Medulla oblongata (tissue), 1 donor: ENCODE measurements around the gene FNDC3B.

Source experiments
- DNase-seq: peaks from one replicate; pipeline ENCODE4 v3.0.0-alpha.2; 2015; ENCODE audit errors: extremely low spot score

The FNDC3B gene

GRCh38 chr3:172054115-172054764 lies 14.9 kb downstream of the FNDC3B start:
- DNase-seq, result no peak

DNA sequence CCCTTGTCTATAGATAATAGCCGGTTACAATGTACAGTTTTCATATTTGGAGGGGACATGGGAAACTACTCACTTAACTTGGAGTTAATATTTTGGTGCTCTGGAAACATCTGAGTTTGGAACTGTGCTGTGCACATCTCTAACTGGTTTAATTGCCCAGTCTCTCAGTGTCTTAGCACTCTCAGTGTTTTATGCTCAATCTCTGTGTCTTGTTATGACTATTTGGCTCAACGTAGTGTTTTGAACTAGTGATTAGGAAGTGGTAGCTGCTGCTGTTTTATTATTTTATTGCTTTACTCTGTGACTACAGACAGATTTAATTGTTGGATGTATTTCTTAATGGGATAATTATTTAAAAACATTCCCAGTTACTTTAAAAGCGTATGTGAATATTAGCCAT lies 17.0 kb downstream of the FNDC3B start:
- no peak for DNase-seq

GRCh38 chr3:172057059-172057458 lies 17.7 kb downstream of the FNDC3B start:
- DNase-seq, result no peak

DNA sequence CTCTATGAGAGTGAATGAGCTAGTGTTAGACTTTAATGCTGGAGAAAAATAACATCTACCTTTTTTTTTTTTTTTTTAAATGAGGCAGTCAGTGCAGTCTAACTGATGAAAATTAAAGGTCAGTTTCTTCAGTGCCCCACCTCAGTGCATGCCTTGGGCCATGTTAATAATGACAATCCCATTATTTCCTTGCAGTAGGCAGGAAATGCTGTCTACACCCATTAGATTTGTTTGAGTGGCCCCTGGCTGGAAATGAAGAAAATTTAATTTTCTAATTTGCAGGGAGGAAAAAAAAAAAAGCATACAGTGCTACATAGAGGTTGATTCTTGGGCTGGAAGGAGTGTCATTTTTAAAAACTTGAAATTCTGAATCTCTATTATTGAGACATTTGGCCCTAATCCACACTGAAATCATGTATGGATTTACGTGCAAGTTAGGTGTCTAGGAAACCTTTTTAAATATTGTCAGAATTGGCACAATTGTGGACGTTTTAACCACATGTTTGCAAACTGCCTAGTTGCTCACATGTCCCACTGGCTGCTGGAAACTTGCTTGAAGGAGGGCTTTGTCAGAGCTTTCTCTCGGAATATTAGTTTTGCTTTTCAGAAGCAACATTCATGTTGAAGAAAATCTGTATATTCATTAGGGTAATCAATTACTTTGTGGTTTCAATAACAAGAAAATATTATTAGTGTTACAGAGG lies 18.4 kb downstream of the FNDC3B start:
- DNase-seq, result no peak

DNA sequence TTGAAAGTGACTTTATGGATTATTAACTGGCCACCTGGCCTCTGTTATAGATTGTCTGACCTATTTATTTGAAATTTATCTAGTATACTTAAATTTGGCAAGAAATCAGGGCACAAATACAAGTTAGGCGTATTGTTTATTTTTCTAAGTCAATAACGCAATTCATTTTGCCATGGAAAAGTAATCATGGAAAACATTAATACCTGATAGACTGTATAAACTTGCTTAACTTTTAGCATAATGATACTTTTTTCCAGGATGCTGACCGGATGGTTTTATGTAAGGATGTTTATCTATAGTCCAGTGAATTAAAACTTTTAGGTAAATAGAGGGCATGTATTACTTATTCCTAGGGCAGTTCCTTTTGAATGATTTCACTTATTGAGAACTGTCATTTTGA lies 20.2 kb downstream of the FNDC3B start:
- DNase-seq, result no peak

DNA sequence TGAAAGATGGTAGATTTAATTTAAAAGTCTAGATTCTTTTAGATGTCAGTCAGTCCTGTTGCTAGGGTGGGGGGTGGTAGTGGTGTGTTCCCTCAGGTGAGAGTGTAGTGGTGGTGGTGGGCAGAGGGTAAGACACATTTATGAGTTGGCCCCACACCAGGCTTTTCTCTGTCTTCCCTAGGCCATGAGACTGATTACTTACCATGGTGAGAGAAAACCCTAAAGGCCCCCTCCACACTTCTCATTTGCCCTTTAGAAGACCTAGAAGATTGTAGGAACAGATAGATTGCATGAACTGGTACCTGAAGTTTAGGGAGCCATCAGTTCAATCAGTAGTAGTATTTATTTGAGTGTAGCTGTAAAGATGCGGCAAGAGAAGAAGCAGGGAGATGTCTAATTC lies 20.9 kb downstream of the FNDC3B start:
- no peak for DNase-seq

- peak; percentile 62 for DNase-seq
Measured at GRCh38 chr3:172061724-172062184, 22.4 kb downstream of the FNDC3B start.

DNA sequence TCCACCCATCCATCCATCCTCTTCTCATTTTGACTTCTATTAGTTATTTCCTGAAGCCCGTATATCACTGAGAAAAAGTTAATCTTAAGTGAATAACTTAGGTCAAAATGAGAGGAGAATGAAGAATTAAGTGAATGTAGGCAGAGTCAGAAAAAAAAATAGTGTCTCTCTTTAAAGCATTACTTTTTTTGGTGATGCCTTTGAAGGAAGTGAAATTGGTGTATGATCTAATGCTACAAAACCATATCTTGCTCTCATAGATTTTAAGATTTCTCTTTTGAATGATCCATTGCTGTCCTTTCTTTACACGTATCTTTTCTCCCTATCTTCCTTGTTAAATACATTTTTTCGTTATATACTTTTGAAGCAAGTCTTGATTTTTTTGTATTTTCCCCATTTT lies 23.4 kb downstream of the FNDC3B start:
- DNase-seq, result no peak

GRCh38 chr3:172063456-172064432 lies 24.4 kb downstream of the FNDC3B start:
- no peak for DNase-seq

- no peak for DNase-seq
Measured at GRCh38 chr3:172065527-172065926, 26.1 kb downstream of the FNDC3B start.

DNA sequence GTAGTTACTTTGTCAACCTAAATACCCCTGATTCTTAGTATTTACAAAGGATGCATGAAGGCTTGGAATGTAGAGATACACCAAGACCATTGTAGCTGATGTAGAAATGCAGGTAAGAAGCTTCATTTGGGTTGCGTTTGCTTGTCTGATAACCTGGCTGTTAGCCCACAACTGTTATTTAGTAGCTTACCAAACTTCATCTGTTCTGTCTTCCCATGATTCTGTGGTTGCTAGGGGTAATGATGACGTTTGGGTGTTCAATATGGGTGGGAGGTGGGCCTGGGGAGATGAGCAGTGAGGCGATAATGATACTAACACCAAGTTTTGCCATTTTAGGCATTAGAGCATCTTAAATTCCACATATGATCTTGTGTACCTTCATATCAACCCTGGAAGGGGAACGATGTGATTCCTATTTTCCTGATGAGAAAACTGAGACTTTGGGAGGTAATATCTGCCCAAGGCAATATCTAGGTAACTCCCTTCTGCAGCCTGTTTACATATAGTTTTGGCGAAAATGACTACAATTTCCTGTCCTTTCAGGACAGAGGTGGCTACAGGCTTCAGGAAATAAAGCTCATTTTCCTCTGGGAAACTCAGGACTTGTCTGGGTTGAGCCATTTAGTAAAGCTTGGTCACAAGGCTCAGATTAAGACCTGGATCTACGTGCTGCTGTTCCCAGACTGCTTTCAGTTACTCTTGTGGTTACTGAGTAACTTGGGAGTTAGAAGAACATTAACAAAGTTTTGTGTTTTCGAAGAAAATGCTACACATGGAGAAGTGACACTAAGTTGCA lies 26.8 kb downstream of the FNDC3B start:
- DNase-seq, result no peak

DNA sequence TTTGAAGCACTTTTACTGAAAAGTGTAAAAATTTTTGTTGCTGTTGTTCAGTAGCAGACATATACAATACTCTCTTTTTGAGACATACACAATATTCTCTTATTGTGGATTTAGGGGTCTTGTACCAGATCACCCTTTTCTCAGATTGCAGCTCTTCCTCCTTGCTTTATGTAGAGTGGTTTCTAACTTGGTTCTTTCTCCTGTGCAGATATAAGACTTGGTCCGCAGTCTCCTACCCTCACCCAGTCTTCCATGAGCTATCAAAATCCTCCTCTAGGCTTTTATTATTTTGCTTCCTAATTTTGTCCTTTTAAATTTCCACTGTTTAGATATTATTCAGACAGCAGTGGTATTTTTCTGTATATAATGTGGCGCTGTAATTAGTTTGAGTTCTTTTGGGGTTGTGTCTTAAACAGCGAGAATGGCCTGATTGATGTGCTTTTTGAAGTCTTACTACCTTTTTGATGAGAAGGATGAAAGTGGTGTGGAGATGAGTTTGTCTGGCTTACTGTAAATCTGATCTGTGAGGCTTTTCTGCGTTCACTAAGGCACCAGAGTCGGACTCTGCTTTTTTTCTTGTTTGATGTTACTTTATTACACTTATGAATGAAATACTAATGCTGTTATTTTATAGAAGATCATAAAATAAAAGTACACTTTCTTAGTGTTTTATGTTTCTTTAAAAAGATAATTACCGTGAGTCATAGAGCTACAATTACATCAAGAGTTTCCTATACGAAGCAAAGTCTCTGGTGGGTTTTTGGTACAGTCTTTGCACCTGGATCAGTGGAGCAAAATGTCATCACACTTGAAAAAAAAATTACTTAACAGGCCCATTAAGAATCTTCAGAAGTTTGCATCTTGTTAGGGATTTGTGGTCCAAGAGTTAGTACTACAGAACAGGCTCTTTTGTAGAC lies 27.8 kb downstream of the FNDC3B start:
- DNase-seq, result no peak

- DNase-seq, result no peak
Measured at GRCh38 chr3:172067837-172068440, 28.6 kb downstream of the FNDC3B start.

GRCh38 chr3:172068977-172069376 lies 29.6 kb downstream of the FNDC3B start:
- DNase-seq, result no peak

DNA sequence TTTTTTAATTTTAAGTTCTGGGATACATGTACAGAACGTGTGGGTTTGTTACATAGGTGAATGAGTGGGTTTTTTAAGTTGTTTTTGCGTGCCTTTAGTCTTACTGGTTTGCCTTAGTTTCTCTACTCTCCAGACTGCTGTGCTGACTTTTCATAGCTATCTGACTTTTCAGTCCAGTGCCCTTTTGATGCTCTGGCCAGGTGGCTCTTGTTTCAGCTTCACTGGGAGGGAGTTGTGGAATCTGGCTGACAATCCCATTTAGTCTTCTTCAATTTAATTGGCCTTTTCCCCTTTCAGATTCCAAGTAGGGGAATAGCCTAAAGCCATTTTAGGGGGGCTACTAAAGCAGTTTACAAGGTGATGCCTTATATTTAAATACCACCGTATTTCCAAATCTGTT lies 30.1 kb downstream of the FNDC3B start:
- no peak for DNase-seq

GRCh38 chr3:172070269-172070668 lies 30.9 kb downstream of the FNDC3B start:
- DNase-seq, result no peak

DNA sequence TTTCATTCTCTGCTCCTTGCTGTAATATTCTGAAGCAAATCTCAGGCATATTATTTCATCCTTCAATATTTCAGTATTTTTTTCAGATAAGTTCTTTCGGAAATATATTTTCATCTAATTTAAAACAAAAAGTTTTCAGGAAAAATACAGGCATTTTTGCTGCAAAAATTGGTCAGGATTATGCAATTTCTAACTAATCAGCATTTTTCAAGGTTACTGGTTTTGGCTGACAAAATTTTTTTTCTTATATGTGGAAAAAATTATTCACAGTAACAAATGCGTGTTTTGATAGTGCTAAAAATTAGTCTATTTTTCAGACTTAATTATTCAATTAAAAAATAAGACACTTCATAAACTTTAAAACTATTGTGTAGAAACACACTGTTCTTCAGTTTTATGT lies 31.4 kb downstream of the FNDC3B start:
- no peak for DNase-seq

DNA sequence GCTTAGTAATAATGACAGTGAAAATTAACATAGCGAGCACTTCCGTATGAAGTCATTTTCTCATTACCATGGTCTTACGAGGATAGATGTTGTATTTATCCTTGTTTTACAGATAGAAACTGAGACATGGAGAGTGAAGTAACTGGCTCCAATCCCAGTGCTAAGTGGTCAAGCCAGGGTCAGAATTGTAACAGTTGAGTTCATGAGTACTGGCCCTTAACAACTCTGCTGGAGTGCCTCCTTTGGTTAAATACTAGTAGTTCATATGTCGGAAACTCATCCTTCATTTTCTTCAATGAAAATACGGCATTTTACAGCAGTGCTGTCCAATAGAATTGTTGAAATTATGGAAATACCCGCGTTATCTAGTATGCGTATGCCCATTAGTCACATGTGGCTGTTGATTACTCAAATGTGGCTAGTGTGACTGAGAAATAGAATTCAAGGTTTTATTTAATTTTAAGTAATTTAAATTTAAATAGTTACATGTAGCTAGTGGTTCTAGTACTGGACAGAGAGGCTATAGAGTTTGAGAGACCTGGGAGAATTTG lies 32.5 kb downstream of the FNDC3B start:
- no peak for DNase-seq

DNA sequence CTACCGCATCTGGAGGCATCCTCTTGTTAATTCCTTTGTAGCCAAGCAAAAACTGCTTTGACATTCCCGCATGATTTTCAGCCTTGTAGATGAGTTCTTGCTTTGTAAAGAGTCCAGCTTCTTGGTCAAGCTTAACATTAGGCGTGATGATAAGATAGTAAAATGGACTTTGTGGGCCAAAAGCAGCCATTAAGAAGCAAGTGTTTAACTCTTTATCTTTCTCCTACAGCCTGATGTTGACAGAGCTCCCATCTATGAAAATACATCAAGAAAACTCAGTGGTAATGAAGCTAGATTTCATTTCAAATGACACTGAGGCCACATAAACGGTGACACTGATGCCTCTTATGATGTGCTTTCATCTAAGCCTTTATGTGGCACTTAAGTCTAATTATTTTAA lies 33.2 kb downstream of the FNDC3B start:
- no peak for DNase-seq
